Stimulated activated CD4-positive, alpha-beta T cell treated with anti-CD3 and anti-CD28 coated beads, Interleukin-4, amount 100 ng/mL, for 1 hour (primary cell): ENCODE data around the gene EIF4G1.
"Not testable (repeated sequence)": the region's sequence is repeated elsewhere in the genome, so short reads cannot be mapped to it uniquely, and the experiment has no call there.

Experiments used
- DNase-seq: peaks from one replicate; pipeline ENCODE4 v3.0.0-alpha.2; 2020

The EIF4G1 gene

GRCh38 chr3:184336547-184337398, 22.4 kb downstream of the EIF4G1 start:
- no peak for DNase-seq

GRCh38 chr3:184337399-184337714, 23.0 kb downstream of the EIF4G1 start, which contains the start of gene FAM131A:
Gene FAM131A (plus strand): TSS chr3:184337600. CDS start chr3:184337631, 31 bp downstream.
- no peak for DNase-seq

DNA sequence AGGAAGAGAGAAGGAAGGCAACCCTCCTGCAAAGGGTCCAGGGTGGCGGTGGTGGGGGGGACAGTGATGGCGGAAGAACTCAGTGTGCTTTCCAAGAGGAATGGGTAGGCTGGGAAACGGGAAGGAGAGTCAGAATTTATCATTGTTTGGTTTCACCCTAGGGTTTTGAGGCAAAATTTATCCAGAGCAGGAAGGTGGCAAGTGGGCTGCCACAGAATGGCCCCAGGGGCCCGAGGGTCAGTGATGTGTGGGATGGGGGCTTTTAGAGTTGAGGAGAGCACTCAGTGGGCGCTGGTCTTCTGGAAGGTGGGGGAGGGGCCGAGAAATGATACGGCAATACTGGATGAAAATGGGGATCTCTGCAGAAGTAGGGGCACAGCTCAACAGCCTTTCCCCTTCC, 23.6 kb downstream of the EIF4G1 start:
- no peak for DNase-seq

DNA sequence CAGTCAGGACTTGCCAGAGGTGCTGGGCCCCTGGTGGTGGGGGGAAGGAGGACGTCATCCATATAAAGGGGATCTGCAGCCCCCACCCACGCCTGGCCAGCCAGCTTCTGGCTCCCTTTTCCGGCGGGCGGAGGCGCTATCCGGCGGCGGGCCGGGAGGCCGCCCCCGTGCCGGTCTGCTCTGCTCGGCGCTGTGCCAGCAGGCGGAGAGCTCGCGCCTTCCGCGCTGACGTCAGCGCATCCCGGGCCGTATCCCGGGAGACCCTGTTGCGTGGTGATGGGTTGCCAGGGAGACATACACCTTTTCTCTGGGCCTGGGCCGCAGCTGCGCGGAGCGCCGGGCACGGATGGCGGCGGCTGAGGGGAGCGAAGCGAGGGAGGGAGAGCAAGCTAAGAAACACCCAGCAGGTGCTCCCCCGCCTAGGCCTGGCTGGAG, 24.1 kb downstream of the EIF4G1 start:
- no peak for DNase-seq

GRCh38 chr3:184339001-184339400, 24.6 kb downstream of the EIF4G1 start:
- no peak for DNase-seq

GRCh38 chr3:184339451-184340135, 25.2 kb downstream of the EIF4G1 start:
- not testable (repeated sequence) for DNase-seq

DNA sequence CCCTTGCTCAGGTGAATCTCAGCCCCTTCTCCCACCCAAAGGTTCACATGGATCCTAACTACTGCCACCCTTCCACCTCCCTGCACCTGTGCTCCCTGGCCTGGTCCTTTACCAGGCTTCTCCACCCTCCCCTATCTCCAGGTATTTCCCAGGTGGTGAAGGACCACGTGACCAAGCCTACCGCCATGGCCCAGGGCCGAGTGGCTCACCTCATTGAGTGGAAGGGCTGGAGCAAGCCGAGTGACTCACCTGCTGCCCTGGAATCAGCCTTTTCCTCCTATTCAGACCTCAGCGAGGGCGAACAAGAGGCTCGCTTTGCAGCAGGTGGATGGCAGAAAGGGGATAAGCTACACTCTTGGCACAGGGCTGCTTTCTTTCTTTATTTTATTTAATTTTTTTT, 27.5 kb downstream of the EIF4G1 start:
- DNase-seq: no peak

DNA sequence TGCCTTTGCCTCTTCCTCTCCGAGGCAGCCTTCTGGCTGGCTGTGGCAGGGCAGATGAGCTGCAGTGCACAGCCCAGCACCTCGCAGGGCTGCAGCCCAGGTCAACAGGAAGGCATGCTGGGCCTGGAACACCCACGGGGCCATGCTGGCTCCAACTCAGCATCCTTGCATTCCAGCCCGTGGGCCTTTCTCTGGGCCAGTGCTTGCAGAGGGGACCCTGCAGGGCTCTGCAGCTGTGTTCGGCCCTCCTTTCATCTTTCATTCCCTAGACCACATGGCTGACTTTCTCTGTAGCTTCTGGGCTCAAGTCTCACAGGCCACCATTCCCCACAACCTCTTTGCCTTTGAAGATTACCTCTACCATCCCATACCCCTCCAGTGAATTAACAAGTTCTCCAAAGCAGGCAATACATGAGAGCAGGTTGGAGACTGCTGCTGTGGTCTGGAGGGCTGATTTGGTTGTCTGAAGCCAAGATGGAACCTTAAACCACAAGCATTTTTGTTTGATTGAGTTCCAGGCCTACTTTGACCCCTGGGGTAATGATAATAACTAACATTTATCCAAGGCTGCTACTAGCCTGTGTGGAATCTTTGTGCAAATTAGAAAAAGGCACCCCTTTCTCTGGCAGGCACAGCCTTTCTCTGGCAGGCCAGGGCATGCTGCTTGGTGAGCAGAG, 28.9 kb downstream of the EIF4G1 start:
- no peak for DNase-seq

GRCh38 chr3:184344579-184345316, 30.3 kb downstream of the EIF4G1 start:
- no peak for DNase-seq

GRCh38 chr3:184345317-184346144, 31.1 kb downstream of the EIF4G1 start:
- DNase-seq: no peak

GRCh38 chr3:184346480-184347190, 32.2 kb downstream of the EIF4G1 start:
- DNase-seq: no peak

- DNase-seq: no peak
Observed at GRCh38 chr3:184347321-184348056, 33.1 kb downstream of the EIF4G1 start.

GRCh38 chr3:184348057-184348382, 33.6 kb downstream of the EIF4G1 start:
- no peak for DNase-seq

- no peak for DNase-seq
Observed at GRCh38 chr3:184349563-184350470, 35.4 kb downstream of the EIF4G1 start.

DNA sequence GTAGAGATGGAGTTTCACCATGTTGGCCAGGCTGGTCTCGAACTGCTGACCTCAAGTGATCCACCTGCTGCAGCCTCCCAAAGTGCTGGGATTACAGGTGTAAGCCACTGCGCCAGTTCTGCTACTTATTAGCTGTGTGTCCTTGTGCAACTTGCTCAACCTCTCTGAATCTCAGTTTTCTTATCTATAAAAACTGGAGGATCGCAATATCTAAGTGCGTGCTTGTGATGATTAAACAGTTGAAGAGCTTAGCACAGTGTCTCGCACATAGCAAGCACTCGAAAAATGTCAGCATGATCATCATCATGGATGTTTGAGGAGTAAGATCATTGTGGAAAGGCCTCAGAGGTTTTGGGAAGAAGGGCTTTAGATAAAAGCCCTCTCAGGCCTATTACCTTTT, 36.2 kb downstream of the EIF4G1 start:
- DNase-seq: no peak

- DNase-seq: no peak
Observed at GRCh38 chr3:184351511-184352148, 37.2 kb downstream of the EIF4G1 start.

DNA sequence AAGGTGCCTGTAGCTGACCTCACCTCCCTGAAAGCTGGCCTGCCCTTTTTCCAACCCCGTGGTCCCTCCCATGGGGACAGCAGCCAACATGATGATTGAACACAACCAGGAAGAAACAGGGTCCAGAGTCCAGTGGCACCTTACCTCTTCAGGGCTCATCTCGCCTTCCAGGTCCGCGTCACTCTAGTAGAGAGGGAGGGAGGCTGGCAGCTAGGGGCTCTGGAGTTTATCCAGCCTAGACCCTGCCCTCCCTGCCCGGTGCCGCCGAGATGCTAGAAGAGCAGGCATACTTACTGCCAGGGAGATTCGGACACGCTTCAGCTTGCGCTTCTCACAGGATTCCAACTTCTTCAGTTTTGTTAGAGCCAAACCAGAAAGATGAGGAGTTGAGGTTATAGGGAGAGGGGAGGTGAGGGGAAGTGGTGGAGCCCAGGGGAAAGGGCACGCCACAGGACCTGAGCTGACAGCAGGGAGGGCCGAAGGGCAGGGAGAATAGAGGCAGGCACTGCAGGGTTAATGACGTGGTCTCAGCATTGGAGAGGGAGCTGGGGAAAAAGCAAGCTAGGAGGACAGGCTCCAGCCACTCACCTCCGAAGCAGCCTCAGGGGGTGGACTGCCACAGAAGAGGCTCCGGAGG, 37.9 kb downstream of the EIF4G1 start:
- DNase-seq: no peak

- DNase-seq: no peak
Observed at GRCh38 chr3:184352897-184353545, 38.6 kb downstream of the EIF4G1 start.
